ENCODE measurements around the gene ANKRD63.

The ANKRD63 gene

DNA sequence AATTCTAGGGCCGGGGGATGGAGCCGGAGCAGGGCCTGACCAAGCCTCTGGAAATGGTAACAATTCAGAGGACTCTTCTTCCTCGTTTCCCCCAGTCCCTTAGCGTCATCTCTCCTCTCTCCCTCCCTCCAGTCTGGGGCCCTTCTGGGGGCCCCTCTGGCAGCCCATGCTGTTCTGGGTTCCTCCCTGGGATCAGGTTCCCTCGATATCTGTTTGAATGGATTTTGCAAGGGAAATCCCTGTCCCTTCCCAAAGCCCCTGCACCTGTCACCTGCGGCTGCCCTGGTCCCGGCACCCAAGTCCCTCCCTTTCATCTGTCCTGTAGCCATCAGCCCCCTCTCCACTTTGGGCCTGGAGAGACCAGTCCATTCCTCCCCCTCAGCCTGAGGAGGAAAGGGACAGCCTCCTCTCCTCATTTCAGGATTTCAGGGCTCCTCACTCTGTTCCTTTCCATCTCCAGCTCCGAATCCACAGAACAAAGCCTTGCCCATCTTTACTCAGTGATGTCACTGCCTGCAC is 26.5 kb upstream of the ANKRD63 start:
- Histone ChIP-seq H3K9me3 (ENCODE audit: low read length) (no peaks in the 10 kb centered on the region), H3K4me3 (ENCODE audit: low read length) (no peak overlapping the region), H3K36me3 (ENCODE audit: insufficient read depth, low read length) (no peaks in the 10 kb centered on the region), H3K4me1 (ENCODE audit: insufficient read depth, low read length) (peaks cover 25% of the 10 kb centered on the region), H3K27me3 (ENCODE audit: insufficient read depth, low read length) (no peaks in the 10 kb centered on the region), H2AFZ (ENCODE audit: low read depth, low read length) (no peak overlapping the region)

- Histone ChIP-seq H3K36me3 (ENCODE audit: insufficient read depth, low read length) (no peaks in the 10 kb centered on the region), H3K9me3 (ENCODE audit: low read length) (no peaks in the 10 kb centered on the region), H3K4me1 (ENCODE audit: insufficient read depth, low read length) (peaks cover 25% of the 10 kb centered on the region), H3K27me3 (ENCODE audit: insufficient read depth, low read length) (no peaks in the 10 kb centered on the region), H2AFZ (ENCODE audit: low read depth, low read length) (no peak within 1 kb of the TSS), H3K4me3 (ENCODE audit: low read length) (no peak within 1 kb of the TSS)
Measured at GRCh38 chr15:40307421-40308211, 24.8 kb upstream of the ANKRD63 start, which contains the start of gene PLCB2. TSS of gene PLCB2 (minus strand) at chr15:40307935. CDS start at chr15:40307672, 263 bp downstream.

- Histone ChIP-seq H3K27me3 (ENCODE audit: insufficient read depth, low read length) (no peaks in the 10 kb centered on the region), H3K9me3 (ENCODE audit: low read length) (no peaks in the 10 kb centered on the region), H2AFZ (ENCODE audit: low read depth, low read length) (no peak overlapping the region), H3K4me1 (ENCODE audit: insufficient read depth, low read length) (peaks cover 25% of the 10 kb centered on the region), H3K4me3 (ENCODE audit: low read length) (no peak overlapping the region), H3K36me3 (ENCODE audit: insufficient read depth, low read length) (no peaks in the 10 kb centered on the region)
Measured at GRCh38 chr15:40306908-40307307, 24.0 kb upstream of the ANKRD63 start.

DNA sequence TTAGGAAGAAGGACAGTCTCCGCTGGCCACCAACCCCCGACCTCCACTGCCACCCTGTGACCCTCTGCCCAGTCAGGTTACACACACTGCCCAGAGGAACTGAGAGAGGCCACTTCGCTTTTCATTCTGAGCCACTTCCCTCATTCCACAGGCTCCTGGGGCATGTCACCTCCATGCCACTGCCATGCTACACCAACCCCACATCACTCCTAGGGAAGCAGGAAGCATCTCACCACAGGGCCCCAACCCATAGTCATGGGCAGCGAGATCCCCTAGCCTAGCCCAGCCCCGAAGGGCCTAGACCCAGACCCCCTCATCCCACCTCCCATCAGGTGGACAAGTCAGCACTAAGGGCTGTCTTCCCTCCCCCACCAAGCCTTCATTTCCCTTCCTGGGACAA is 23.5 kb upstream of the ANKRD63 start:
- H3K4me3 ChIP-seq (ENCODE audit: low read length) = no peak overlapping the region
- H3K9me3 ChIP-seq (ENCODE audit: low read length) = no peaks in the 10 kb centered on the region
- no peaks in the 10 kb centered on the region for H3K27me3 ChIP-seq (ENCODE audit: insufficient read depth, low read length)
- no peak overlapping the region for H2AFZ ChIP-seq (ENCODE audit: low read depth, low read length)
- H3K36me3 ChIP-seq (ENCODE audit: insufficient read depth, low read length) = no peaks in the 10 kb centered on the region
- H3K4me1 ChIP-seq (ENCODE audit: insufficient read depth, low read length) = peaks cover 25% of the 10 kb centered on the region

GRCh38 chr15:40305281-40305680 is 22.4 kb upstream of the ANKRD63 start:
- no peak overlapping the region for H3K4me3 ChIP-seq (ENCODE audit: low read length)
- peaks cover 25% of the 10 kb centered on the region for H3K4me1 ChIP-seq (ENCODE audit: insufficient read depth, low read length)
- no peak overlapping the region for H2AFZ ChIP-seq (ENCODE audit: low read depth, low read length)
- no peaks in the 10 kb centered on the region for H3K36me3 ChIP-seq (ENCODE audit: insufficient read depth, low read length)
- H3K9me3 ChIP-seq (ENCODE audit: low read length) = peaks cover 2% of the 10 kb centered on the region
- no peaks in the 10 kb centered on the region for H3K27me3 ChIP-seq (ENCODE audit: insufficient read depth, low read length)

DNA sequence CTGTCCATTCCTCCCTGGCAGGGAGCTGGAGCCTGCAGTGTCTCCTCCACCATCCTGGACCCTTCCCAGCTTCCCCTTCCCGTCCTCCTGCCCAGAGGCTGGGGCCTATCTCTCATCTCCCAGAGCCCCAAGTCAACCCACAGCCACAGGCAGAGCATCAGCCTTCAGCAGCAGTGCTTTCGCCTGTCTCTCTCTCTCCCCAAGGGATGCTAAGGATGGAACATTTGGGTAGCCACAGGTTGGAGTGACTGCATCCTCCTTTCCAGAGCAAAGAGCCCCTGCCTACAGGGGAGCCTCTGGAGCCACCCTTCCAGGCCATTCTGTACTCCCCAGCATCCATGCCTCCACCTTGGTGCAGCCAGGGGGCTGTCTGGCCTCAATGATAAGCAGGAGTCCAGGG is 20.7 kb upstream of the ANKRD63 start:
- Histone ChIP-seq H3K9me3 (ENCODE audit: low read length) (peaks cover 4% of the 10 kb centered on the region), H3K4me3 (ENCODE audit: low read length) (no peak overlapping the region), H3K27me3 (ENCODE audit: insufficient read depth, low read length) (no peaks in the 10 kb centered on the region), H3K36me3 (ENCODE audit: insufficient read depth, low read length) (no peaks in the 10 kb centered on the region), H2AFZ (ENCODE audit: low read depth, low read length) (no peak overlapping the region), H3K4me1 (ENCODE audit: insufficient read depth, low read length) (peaks cover 11% of the 10 kb centered on the region)

DNA sequence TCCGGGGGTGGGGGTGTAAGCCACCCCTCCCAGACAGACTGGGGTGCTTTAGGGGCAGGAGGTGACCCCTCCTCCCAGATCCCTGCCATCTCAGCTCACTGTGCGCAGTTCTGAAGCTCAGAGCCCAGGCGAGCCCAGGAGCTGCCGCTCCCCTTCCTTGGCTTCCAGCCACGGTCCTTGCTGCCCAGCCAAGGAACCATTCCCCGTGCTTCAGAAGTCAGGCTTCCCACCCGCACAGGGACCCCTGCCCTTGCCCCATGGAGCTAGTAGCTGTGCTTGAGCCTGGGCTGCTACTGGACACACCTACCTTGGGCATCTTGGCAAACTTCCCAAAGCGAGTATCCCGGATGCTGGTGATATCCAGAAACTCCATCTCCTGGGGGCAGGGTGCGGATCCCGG is 20.1 kb upstream of the ANKRD63 start:
- no peak overlapping the region for H2AFZ ChIP-seq (ENCODE audit: low read depth, low read length)
- no peaks in the 10 kb centered on the region for H3K27me3 ChIP-seq (ENCODE audit: insufficient read depth, low read length)
- H3K9me3 ChIP-seq (ENCODE audit: low read length) = peaks cover 4% of the 10 kb centered on the region
- no peak overlapping the region for H3K4me3 ChIP-seq (ENCODE audit: low read length)
- H3K36me3 ChIP-seq (ENCODE audit: insufficient read depth, low read length) = no peaks in the 10 kb centered on the region
- peaks cover 9% of the 10 kb centered on the region for H3K4me1 ChIP-seq (ENCODE audit: insufficient read depth, low read length)

DNA sequence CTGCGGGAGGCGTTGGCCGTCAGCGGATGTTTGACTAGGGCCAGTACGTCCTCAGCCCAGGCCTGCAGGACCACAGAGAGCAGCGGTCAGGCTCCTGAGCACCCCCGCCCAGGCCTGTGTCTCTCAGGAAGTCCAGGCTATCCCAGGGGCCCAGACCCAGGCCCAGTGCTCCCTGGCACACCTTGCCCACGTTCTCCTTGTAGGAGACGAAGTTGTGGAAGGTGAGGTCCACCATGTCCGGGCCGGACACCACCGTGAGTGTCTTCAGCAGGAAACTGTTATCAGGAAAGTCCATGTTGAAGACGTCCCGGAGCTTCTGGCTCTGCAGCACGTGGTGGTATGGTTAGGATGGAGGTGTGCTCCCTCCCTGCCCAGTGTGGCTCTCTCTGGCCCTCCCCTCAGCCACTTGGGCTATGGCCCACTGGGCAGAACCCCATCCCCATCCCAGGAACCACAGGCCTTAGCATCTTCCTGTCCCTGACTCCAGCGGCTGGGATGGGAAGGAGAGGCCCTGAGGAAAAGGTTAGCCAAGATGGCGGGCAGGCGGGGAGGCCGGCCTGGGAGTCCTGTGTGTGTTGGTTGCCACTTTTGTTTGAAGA is 19.5 kb upstream of the ANKRD63 start:
- H3K9me3 ChIP-seq (ENCODE audit: low read length) = peaks cover 4% of the 10 kb centered on the region
- H3K4me3 ChIP-seq (ENCODE audit: low read length) = no peak overlapping the region
- peaks cover 3% of the 10 kb centered on the region for H3K4me1 ChIP-seq (ENCODE audit: insufficient read depth, low read length)
- no peak overlapping the region for H2AFZ ChIP-seq (ENCODE audit: low read depth, low read length)
- H3K27me3 ChIP-seq (ENCODE audit: insufficient read depth, low read length) = no peaks in the 10 kb centered on the region
- H3K36me3 ChIP-seq (ENCODE audit: insufficient read depth, low read length) = no peaks in the 10 kb centered on the region

- Histone ChIP-seq H3K9me3 (ENCODE audit: low read length) (peaks cover 6% of the 10 kb centered on the region), H3K4me1 (ENCODE audit: insufficient read depth, low read length) (no peaks in the 10 kb centered on the region), H3K27me3 (ENCODE audit: insufficient read depth, low read length) (no peaks in the 10 kb centered on the region), H3K36me3 (ENCODE audit: insufficient read depth, low read length) (no peaks in the 10 kb centered on the region), H2AFZ (ENCODE audit: low read depth, low read length) (no peak overlapping the region), H3K4me3 (ENCODE audit: low read length) (no peak overlapping the region)
Measured at GRCh38 chr15:40301467-40302179, 18.8 kb upstream of the ANKRD63 start.

GRCh38 chr15:40300771-40301170 is 17.9 kb upstream of the ANKRD63 start:
- peaks cover 2% of the 10 kb centered on the region for H3K4me1 ChIP-seq (ENCODE audit: insufficient read depth, low read length)
- no peaks in the 10 kb centered on the region for H3K36me3 ChIP-seq (ENCODE audit: insufficient read depth, low read length)
- no peaks in the 10 kb centered on the region for H3K27me3 ChIP-seq (ENCODE audit: insufficient read depth, low read length)
- peaks cover 6% of the 10 kb centered on the region for H3K9me3 ChIP-seq (ENCODE audit: low read length)
- H3K4me3 ChIP-seq (ENCODE audit: low read length) = no peak overlapping the region
- H2AFZ ChIP-seq (ENCODE audit: low read depth, low read length) = no peak overlapping the region

DNA sequence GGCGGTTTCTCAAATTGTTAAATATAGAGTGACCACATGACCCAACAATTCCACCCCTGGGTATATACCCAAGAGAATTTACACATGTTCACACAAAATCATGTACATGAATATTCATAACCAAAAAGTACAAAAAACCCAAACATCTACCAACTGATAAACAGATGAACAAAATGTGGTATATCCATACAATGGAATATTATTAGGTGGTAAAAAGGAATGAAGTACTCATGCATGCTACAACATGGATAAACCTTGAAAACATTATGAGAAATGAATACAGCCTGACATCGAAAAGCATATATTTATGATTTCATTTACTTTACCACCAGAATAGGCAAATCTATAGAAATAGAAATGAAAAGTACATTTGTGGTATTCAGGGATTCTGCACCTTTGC is 17.5 kb upstream of the ANKRD63 start:
- H3K27me3 ChIP-seq (ENCODE audit: insufficient read depth, low read length) = no peaks in the 10 kb centered on the region
- H3K9me3 ChIP-seq (ENCODE audit: low read length) = peaks cover 6% of the 10 kb centered on the region
- H3K36me3 ChIP-seq (ENCODE audit: insufficient read depth, low read length) = no peaks in the 10 kb centered on the region
- H2AFZ ChIP-seq (ENCODE audit: low read depth, low read length) = no peak overlapping the region
- H3K4me1 ChIP-seq (ENCODE audit: insufficient read depth, low read length) = peaks cover 5% of the 10 kb centered on the region
- H3K4me3 ChIP-seq (ENCODE audit: low read length) = no peak overlapping the region

- H3K9me3 ChIP-seq (ENCODE audit: low read length) = peaks cover 6% of the 10 kb centered on the region
- no peak overlapping the region for H3K4me3 ChIP-seq (ENCODE audit: low read length)
Measured at GRCh38 chr15:40298216-40298935, 15.5 kb upstream of the ANKRD63 start.

More at GRCh38 chr15:40298216-40298935, 15.5 kb upstream of the ANKRD63 start:
- H2AFZ ChIP-seq (ENCODE audit: low read depth, low read length) = no peak overlapping the region
- no peaks in the 10 kb centered on the region for H3K27me3 ChIP-seq (ENCODE audit: insufficient read depth, low read length)
- no peaks in the 10 kb centered on the region for H3K36me3 ChIP-seq (ENCODE audit: insufficient read depth, low read length)
- peaks cover 25% of the 10 kb centered on the region for H3K4me1 ChIP-seq (ENCODE audit: insufficient read depth, low read length)
